Breast epithelium (tissue), 3 donors: ENCODE results near the gene CDK6.

Source experiments
- CTCF ChIP-seq, 3 donors: fragments of 450-650 bp; IDR thresholded peaks; one replicate each; pipeline ENCODE4 v1.5.1; 2016 to 2017; ENCODE audit warnings: antibody characterized with exemption in 3 of 3, mild to moderate bottlenecking in 3 of 3, moderate library complexity in 3 of 3
- POLR2A ChIP-seq: fragments of 450-650 bp; IDR thresholded peaks from one replicate; pipeline ENCODE4 v1.6.1; 2016; ENCODE audit warnings: antibody characterized with exemption, mild to moderate bottlenecking, moderate library complexity
- POLR2AphosphoS5 ChIP-seq, 3 donors: sonication (generic); formaldehyde crosslinking; IDR thresholded peaks; one replicate each; pipeline ENCODE4 v1.6.1; 2017; ENCODE audit warnings: antibody characterized with exemption in 3 of 3

GRCh38 chr7:92588561-92588960 is 247.8 kb downstream of the CDK6 start:
- no peak for TF ChIP-seq POLR2A
- TF ChIP-seq POLR2AphosphoS5 (IDR thresholded peaks at IDR 0.05) = no peak
- TF ChIP-seq CTCF (IDR thresholded peaks at IDR 0.05) = no peak
